CD4-positive, alpha-beta memory T cell (primary cell): ENCODE data around the gene GYG2. TPM values are rescaled to one million over a fixed set of nuclear protein-coding genes. Genes with fewer than 3 reads are reported as not detected.
"Not testable (repeated sequence)": the region's sequence is repeated elsewhere in the genome, so short reads cannot be mapped to it uniquely, and the experiment has no call there.

ENCODE experiments used
- CTCF ChIA-PET: fragments of 350-600 bp; sonication (Branson Sonifier 250); formaldehyde crosslinking; loops from one replicate; lab custom pipeline; 2021; ENCODE audit warnings: inconsistent platforms; ENCODE audit not compliant: partially characterized antibody; lab: Charles Lee
- POLR2A ChIA-PET: fragments of 350-600 bp; sonication (Branson Sonifier 250); formaldehyde crosslinking; loops from one replicate; lab custom pipeline; 2021; ENCODE audit not compliant: partially characterized antibody; lab: Charles Lee
- DNase-seq, 5 donors: peaks; one replicate each; pipeline versions ENCODE4 v3.0.0 to v3.0.0-alpha.2; 2020 to 2022; ENCODE audit warnings: mixed read lengths in 1 of 5
- H3K27ac ChIP-seq: one replicate; pipeline ENCODE4 v1.7.0; 2013; ENCODE audit warnings: low read depth, low read length
- H3K27me3 ChIP-seq: 2 replicates; pipeline ENCODE4 v1.7.0; 2013; ENCODE audit warnings: mild to moderate bottlenecking, low read length, moderate library complexity; ENCODE audit not compliant: insufficient read depth
- H3K36me3 ChIP-seq: 2 replicates; pipeline ENCODE4 v1.7.0; 2013; ENCODE audit warnings: mild to moderate bottlenecking, low read length, moderate library complexity; ENCODE audit not compliant: insufficient read depth
- H3K4me1 ChIP-seq: 2 replicates; pipeline ENCODE4 v1.7.0; 2013; ENCODE audit warnings: mild to moderate bottlenecking, low read length, moderate library complexity; ENCODE audit not compliant: insufficient read depth
- H3K4me3 ChIP-seq, 2 donors: one replicate each; pipeline ENCODE4 v1.7.0; 2013; ENCODE audit warnings: low read length in 2 of 2, mild to moderate bottlenecking in 1 of 2
- H3K9me3 ChIP-seq, 2 donors: one replicate each; pipeline ENCODE4 v1.7.0; 2013; ENCODE audit warnings: low read length in 2 of 2, control low read depth in 1 of 2; ENCODE audit not compliant: control insufficient read depth in 1 of 2
- H3K27ac Mint-ChIP-seq, 7 donors: one replicate each; pipeline ENCODE4 v1.8.0; 2020 to 2021; ENCODE audit warnings: mixed read lengths in 7 of 7, mild to moderate bottlenecking in 6 of 7, inconsistent platforms in 3 of 7, moderate library complexity in 3 of 7
- H3K27me3 Mint-ChIP-seq, 2 donors: one replicate each; pipeline ENCODE4 v1.8.0; 2020 to 2021; ENCODE audit warnings: mixed read lengths in 2 of 2
- H3K36me3 Mint-ChIP-seq, 2 donors: one replicate each; pipeline ENCODE4 v1.8.0; 2020 to 2021; ENCODE audit warnings: mixed read lengths in 2 of 2, inconsistent platforms in 1 of 2, mild to moderate bottlenecking in 1 of 2
- H3K4me1 Mint-ChIP-seq, 4 donors: one replicate each; pipeline ENCODE4 v1.8.0; 2020 to 2021; ENCODE audit warnings: mixed read lengths in 4 of 4, mild to moderate bottlenecking in 1 of 4
- H3K4me3 Mint-ChIP-seq, 8 donors: one replicate each; pipeline ENCODE4 v1.8.0; 2020 to 2021; ENCODE audit warnings: mixed read lengths in 8 of 8, mild to moderate bottlenecking in 7 of 8, moderate library complexity in 6 of 8, inconsistent platforms in 3 of 8
- H3K9me3 Mint-ChIP-seq, 8 donors: one replicate each; pipeline ENCODE4 v1.8.0; 2020 to 2021; ENCODE audit warnings: mixed read lengths in 8 of 8, mild to moderate bottlenecking in 5 of 8, inconsistent platforms in 3 of 8, moderate library complexity in 1 of 8
- intact Hi-C: fragments of 100-400 bp; cut with micrococcal nuclease; formaldehyde crosslinking; loops from one replicate; pipeline ENCODE4 v1.15.1; 2023
- polyA plus RNA-seq, 2 donors: library from polyadenylated mRNA; unstranded; fragments of 300-500 nt; fragmentation: Illumina TruSeq; gene quantifications; one replicate each; pipeline ENCODE4 v1.2.3, GENCODE V29; 2021
- total RNA-seq, 2 experiments: library from RNA; stranded (reverse); gene quantifications; one replicate each; pipeline ENCODE4 v1.2.3, GENCODE V29; 2021

GYG2 gene
- total and polyA plus RNA-seq, 4 experiments from 2014 or later: not detected

GRCh38 chrX:2894885-2895292, 66.2 kb downstream of the GYG2 start:
- POLR2A ChIA-PET: no interaction called here
- Mint-ChIP-seq H3K4me3 (no peak overlapping the region), H3K36me3 (no peaks in the 10 kb centered on the region), H3K9me3 (peaks cover 0 to 3% (median 0%) of the 10 kb centered on the region in 8 donors), H3K27me3 (peaks cover 0 to 1% of the 10 kb centered on the region in 2 donors), H3K4me1 (peaks cover 0 to 20% (median 4%) of the 10 kb centered on the region in 4 donors), H3K27ac (no peak overlapping the region)
- Histone ChIP-seq H3K9me3 (no peaks in the 10 kb centered on the region), H3K4me3 (no peak overlapping the region), H3K27ac (no peak overlapping the region), H3K4me1 (no peaks in the 10 kb centered on the region), H3K36me3 (no peaks in the 10 kb centered on the region), H3K27me3 (no peaks in the 10 kb centered on the region)
- intact Hi-C loops: no loop called here
- CTCF ChIA-PET: no interaction called here
- no peak for DNase-seq

- DNase-seq: no peak
- peak overlapping the region in 1 of 7 donors; percentile 24 for H3K27ac Mint-ChIP-seq
- H3K4me3 Mint-ChIP-seq: peak overlapping the region in 1 of 8 donors; percentile 57
- H3K9me3 ChIP-seq: no peaks in the 10 kb centered on the region
- H3K4me1 ChIP-seq: no peaks in the 10 kb centered on the region
- no peaks in the 10 kb centered on the region for H3K27me3 ChIP-seq
- no peaks in the 10 kb centered on the region for H3K36me3 ChIP-seq
- H3K27ac ChIP-seq: no peak overlapping the region
- H3K4me1 Mint-ChIP-seq: peaks cover 0 to 16% (median 2%) of the 10 kb centered on the region in 4 donors
- ChIA-PET CTCF (no interaction called here), POLR2A (no interaction called here)
- H3K4me3 ChIP-seq: no peak overlapping the region
- intact Hi-C loops: no loop called here
- H3K9me3 Mint-ChIP-seq: peaks cover 0 to 14% (median 5%) of the 10 kb centered on the region in 8 donors
- H3K36me3 Mint-ChIP-seq: no peaks in the 10 kb centered on the region
- H3K27me3 Mint-ChIP-seq: peaks cover 0 to 5% of the 10 kb centered on the region in 2 donors
These were observed 68.6 kb downstream of the GYG2 start for GRCh38 chrX:2897311-2897689.

- H3K4me1 ChIP-seq, H3K9me3 ChIP-seq, H3K4me3 ChIP-seq, H3K36me3 Mint-ChIP-seq, H3K27me3 ChIP-seq, H3K27me3 Mint-ChIP-seq, intact Hi-C loops, H3K36me3 ChIP-seq, CTCF ChIA-PET, H3K27ac ChIP-seq, POLR2A ChIA-PET: not testable (repeated sequence)
- H3K4me3 Mint-ChIP-seq: peak overlapping the region in 2 of 8 donors; percentile 39 to 50
- H3K27ac Mint-ChIP-seq: peak overlapping the region in 1 of 7 donors; percentile 24
- peaks cover 0 to 16% (median 2%) of the 10 kb centered on the region in 4 donors for H3K4me1 Mint-ChIP-seq
- peak in 1 of 5 donors; percentile 7 for DNase-seq
- peaks cover 2 to 19% (median 9%) of the 10 kb centered on the region in 8 donors for H3K9me3 Mint-ChIP-seq
These were observed 69.2 kb downstream of the GYG2 start for GRCh38 chrX:2897690-2898623.

GRCh38 chrX:2898846-2899512, 70.2 kb downstream of the GYG2 start:
- intact Hi-C loops: no loop called here

GRCh38 chrX:2901367-2902036, 72.8 kb downstream of the GYG2 start:
- H3K27ac ChIP-seq: no peak overlapping the region
- intact Hi-C loops: no loop called here
- H3K27me3 ChIP-seq: no peaks in the 10 kb centered on the region
- CTCF ChIA-PET: no interaction called here
- H3K36me3 ChIP-seq: no peaks in the 10 kb centered on the region
- DNase-seq: no peak
- Mint-ChIP-seq H3K36me3 (peaks cover 0 to 5% of the 10 kb centered on the region in 2 donors), H3K9me3 (peaks cover 2 to 44% (median 28%) of the 10 kb centered on the region in 8 donors), H3K27ac (no peak overlapping the region), H3K4me3 (no peak overlapping the region), H3K4me1 (peaks cover 0 to 16% (median 2%) of the 10 kb centered on the region in 4 donors), H3K27me3 (peaks cover 2 to 5% of the 10 kb centered on the region in 2 donors)
- no peaks in the 10 kb centered on the region for H3K9me3 ChIP-seq
- POLR2A ChIA-PET: no interaction called here
- H3K4me3 ChIP-seq: no peak overlapping the region
- no peaks in the 10 kb centered on the region for H3K4me1 ChIP-seq

More at GRCh38 chrX:2898846-2899512, 70.2 kb downstream of the GYG2 start:
- H3K36me3 ChIP-seq: no peaks in the 10 kb centered on the region
- Mint-ChIP-seq H3K27me3 (peaks cover 2 to 5% of the 10 kb centered on the region in 2 donors), H3K4me1 (peaks cover 0 to 16% (median 2%) of the 10 kb centered on the region in 4 donors), H3K4me3 (no peak overlapping the region), H3K27ac (no peak overlapping the region), H3K9me3 (peaks cover 2 to 29% (median 18%) of the 10 kb centered on the region in 8 donors), H3K36me3 (peaks cover 0 to 3% of the 10 kb centered on the region in 2 donors)
- POLR2A ChIA-PET: no interaction called here
- H3K27me3 ChIP-seq: no peaks in the 10 kb centered on the region
- no peak overlapping the region for H3K4me3 ChIP-seq
- no peak overlapping the region for H3K27ac ChIP-seq
- CTCF ChIA-PET: no interaction called here
- no peaks in the 10 kb centered on the region for H3K9me3 ChIP-seq
- DNase-seq: no peak
- no peaks in the 10 kb centered on the region for H3K4me1 ChIP-seq

GRCh38 chrX:2902841-2903240, 74.1 kb downstream of the GYG2 start:
- Mint-ChIP-seq H3K9me3 (peaks cover 2 to 45% (median 28%) of the 10 kb centered on the region in 8 donors), H3K36me3 (peaks cover 0 to 10% of the 10 kb centered on the region in 2 donors), H3K27ac (peak overlapping the region in 1 of 7 donors; percentile 67), H3K4me3 (no peak overlapping the region), H3K27me3 (peaks cover 2 to 4% of the 10 kb centered on the region in 2 donors), H3K4me1 (peaks cover 0 to 8% (median 2%) of the 10 kb centered on the region in 4 donors)
- Histone ChIP-seq H3K27ac (no peak overlapping the region), H3K27me3 (no peaks in the 10 kb centered on the region), H3K4me1 (no peaks in the 10 kb centered on the region), H3K9me3 (no peaks in the 10 kb centered on the region), H3K36me3 (no peaks in the 10 kb centered on the region), H3K4me3 (no peak overlapping the region)
- POLR2A ChIA-PET: no interaction called here
- no peak for DNase-seq
- CTCF ChIA-PET: no interaction called here
- intact Hi-C loops: no loop called here

- Histone ChIP-seq H3K27ac (no peak overlapping the region), H3K27me3 (no peaks in the 10 kb centered on the region), H3K4me3 (no peak overlapping the region), H3K9me3 (no peaks in the 10 kb centered on the region), H3K4me1 (no peaks in the 10 kb centered on the region), H3K36me3 (no peaks in the 10 kb centered on the region)
- no peak overlapping the region for H3K27ac Mint-ChIP-seq
- peaks cover 0 to 4% (median 2%) of the 10 kb centered on the region in 4 donors for H3K4me1 Mint-ChIP-seq
- H3K4me3 Mint-ChIP-seq: no peak overlapping the region
- H3K36me3 Mint-ChIP-seq: peaks cover 4 to 16% of the 10 kb centered on the region in 2 donors
- POLR2A ChIA-PET: no interaction called here
- CTCF ChIA-PET: no interaction called here
- DNase-seq: no peak
- intact Hi-C loops: no loop called here
- H3K27me3 Mint-ChIP-seq: peaks cover 2 to 3% of the 10 kb centered on the region in 2 donors
- peaks cover 2 to 50% (median 30%) of the 10 kb centered on the region in 8 donors for H3K9me3 Mint-ChIP-seq
These were observed 74.6 kb downstream of the GYG2 start for GRCh38 chrX:2903366-2903765.
